PC-3 (cell line): Measurements from ENCODE around the gene KCNK5. TPM values are rescaled to one million over a fixed set of nuclear protein-coding genes. Genes with fewer than 3 reads are reported as not detected.

Experiments used
- ATAC-seq: fragments of 200-7000 bp; cut with Tn5 transposase; 2 replicates; pipeline ENCODE4 v1.9.1; 2020; ENCODE audit warnings: mild to moderate bottlenecking, moderate library complexity
- BruUV-seq: library from RNA; stranded (reverse); fragments of 400-500 nt; replicated peaks from 2 replicates; lab custom pipeline; 2021; lab: Mats Ljungman, UMichigan
- CTCF ChIA-PET: fragments of 300-600 bp; sonication (Branson Sonifier 250); formaldehyde crosslinking; loops from one replicate; lab custom pipeline; 2022; ENCODE audit warnings: antibody characterized with exemption; lab: Charles Lee
- POLR2A ChIA-PET: fragments of 300-600 bp; sonication (Branson Sonifier 250); formaldehyde crosslinking; loops from one replicate; lab custom pipeline; 2022; ENCODE audit warnings: antibody characterized with exemption; ENCODE audit not compliant: unreplicated experiment; lab: Charles Lee
- DNase-seq: peaks from one replicate; pipeline ENCODE4 v3.0.0-alpha.2; 2015
- H2AFZ ChIP-seq: fragments of 300-600 bp; sonication (generic); 2 replicates; pipeline ENCODE4 v1.6.0; 2016; ENCODE audit warnings: antibody characterized with exemption, low read length
- H3F3A ChIP-seq: fragments of 300-600 bp; sonication (generic); one replicate; pipeline ENCODE4 v1.6.0; 2017; ENCODE audit warnings: antibody characterized with exemption, low read length, control low read depth, mild to moderate bottlenecking; ENCODE audit not compliant: unreplicated experiment
- H3K27ac ChIP-seq: fragments of 300-600 bp; sonication (generic); 2 replicates; pipeline ENCODE4 v1.5.1; 2016; ENCODE audit warnings: mild to moderate bottlenecking, low read length
- H3K27me3 ChIP-seq: fragments of 300-600 bp; sonication (generic); 2 replicates; pipeline ENCODE4 v1.6.1; 2016; ENCODE audit warnings: low read length, mixed read lengths
- H3K36me3 ChIP-seq: fragments of 300-600 bp; sonication (generic); 2 replicates; pipeline ENCODE4 v1.6.1; 2016; ENCODE audit warnings: low read depth, mixed run types, low read length, mixed read lengths
- H3K4me1 ChIP-seq: fragments of 300-600 bp; sonication (generic); 2 replicates; pipeline ENCODE4 v1.5.1; 2016; ENCODE audit warnings: low read length; ENCODE audit not compliant: insufficient read depth
- H3K4me2 ChIP-seq: fragments of 300-600 bp; sonication (generic); 2 replicates; pipeline ENCODE4 v1.6.0; 2016; ENCODE audit warnings: low read length
- H3K4me3 ChIP-seq: fragments of 300-600 bp; sonication (generic); 2 replicates; pipeline ENCODE4 v1.5.1; 2016; ENCODE audit warnings: mild to moderate bottlenecking, low read length, mixed read lengths
- H3K79me2 ChIP-seq: fragments of 300-600 bp; sonication (generic); 2 replicates; pipeline ENCODE4 v1.6.1; 2017; ENCODE audit warnings: low read length, mixed read lengths
- H3K9ac ChIP-seq: fragments of 300-600 bp; sonication (generic); 2 replicates; pipeline ENCODE4 v1.6.0; 2016; ENCODE audit warnings: mild to moderate bottlenecking, low read length
- H3K9me2 ChIP-seq: fragments of 300-600 bp; sonication (generic); replicated peaks from 2 replicates; pipeline ENCODE4 v1.6.1; 2016; ENCODE audit warnings: mixed run types, low read length, mixed read lengths
- H3K9me3 ChIP-seq: fragments of 300-600 bp; sonication (generic); 2 replicates; pipeline ENCODE4 v1.6.1; 2016; ENCODE audit warnings: low read length, mixed read lengths
- H4K20me1 ChIP-seq: fragments of 300-600 bp; sonication (generic); 2 replicates; pipeline ENCODE4 v1.6.1; 2016; ENCODE audit warnings: low read length, mixed read lengths
- EZH2 ChIP-seq: fragments of 300-600 bp; sonication (generic); IDR thresholded peaks from one replicate; pipeline ENCODE4 v1.6.1; 2017; ENCODE audit warnings: antibody characterized with exemption, mild to moderate bottlenecking, low read length; ENCODE audit not compliant: unreplicated experiment
- EZH2phosphoT487 ChIP-seq: fragments of 300-600 bp; sonication (generic); IDR thresholded peaks from 2 replicates; pipeline ENCODE4 v1.6.1; 2018; ENCODE audit warnings: mild to moderate bottlenecking, antibody characterized with exemption, low read length, borderline replicate concordance
- intact Hi-C: fragments of 100-400 bp; cut with micrococcal nuclease; formaldehyde crosslinking; loops from 2 replicates; pipeline ENCODE4 v1.9.0; 2023
- total RNA-seq: library from RNA; depleted of rRNA; stranded (reverse); fragments of >200 nt; gene quantifications from 2 replicates; pipeline ENCODE4 v1.2.3, GENCODE V29; 2014
- TF ChIP-seq, protein P1 (sequence below): fragments of 300-600 bp; sonication (generic); conservative IDR thresholded peaks from 2 replicates; pipeline ENCODE4 v1.5.1; 2017; ENCODE audit warnings: antibody characterized with exemption, low read depth, mild to moderate bottlenecking, low read length

Gene KCNK5
- total RNA-seq, 1 experiment from 2014 or later, result 3.5 TPM

DNA sequence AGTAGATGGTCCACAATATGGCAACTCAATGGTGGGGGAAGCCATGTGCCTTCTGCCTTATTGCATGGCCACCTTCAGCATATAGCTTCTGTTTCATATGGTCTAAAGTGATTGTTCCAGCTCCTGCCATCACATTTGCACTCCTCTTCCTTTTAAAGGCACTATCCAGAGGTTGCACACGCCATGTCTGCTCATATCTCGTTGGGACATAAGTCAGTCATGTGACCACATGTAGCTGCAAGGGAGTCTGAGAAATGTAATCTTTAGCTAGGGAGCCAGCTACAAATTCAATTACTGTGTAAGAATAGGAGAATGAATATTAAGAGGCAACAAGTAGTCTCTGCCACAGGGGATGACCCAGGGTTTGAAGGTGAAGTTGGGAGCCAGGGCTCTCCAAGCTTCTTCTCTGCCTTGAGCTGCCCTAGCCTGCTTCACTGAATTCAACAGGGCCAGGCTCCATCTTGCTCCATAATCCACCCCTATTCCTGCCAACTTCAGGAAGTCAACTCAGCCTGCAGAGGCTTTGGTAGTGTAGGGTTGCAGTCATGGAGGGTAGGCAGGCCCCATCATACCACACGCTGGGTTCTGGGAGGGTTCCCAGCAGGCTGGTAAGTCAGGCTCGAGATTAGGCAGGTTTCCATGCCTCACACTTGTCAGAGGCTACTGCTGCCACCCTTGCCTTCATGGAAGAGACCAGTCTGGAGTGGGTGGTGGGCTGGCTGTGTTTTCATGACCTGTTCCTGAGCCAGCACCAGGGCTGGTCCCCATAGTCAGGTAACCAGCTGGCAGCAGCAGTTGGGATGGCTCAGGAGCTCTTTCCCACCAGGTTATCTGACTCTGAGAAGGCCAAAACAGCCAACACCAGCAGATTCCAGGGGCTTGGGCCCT is 57.5 kb downstream of the KCNK5 start:
- POLR2A ChIA-PET, result no interaction called here
- H2AFZ ChIP-seq, result no peak overlapping the region
- BruUV-seq, result no TSS peak

DNA sequence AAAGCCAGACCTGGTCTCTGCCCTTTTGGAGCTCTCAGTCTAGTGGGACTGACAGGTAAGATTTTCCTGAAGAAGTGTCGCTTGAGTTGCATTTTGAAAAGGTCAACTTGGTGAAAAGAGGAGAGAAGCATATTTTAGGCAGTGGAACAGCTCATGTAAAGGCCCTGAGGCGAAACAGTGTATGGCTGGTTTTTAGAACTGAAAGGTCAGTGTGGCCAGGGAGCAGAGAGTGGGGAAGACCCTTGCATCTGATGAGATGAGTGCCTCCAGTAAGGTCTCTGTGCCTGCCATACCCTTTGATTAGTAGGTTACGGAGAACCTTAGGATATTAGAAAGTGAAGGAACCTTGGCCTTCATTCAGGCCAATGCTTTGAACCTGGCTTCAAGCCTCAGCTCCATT is 58.4 kb downstream of the KCNK5 start:
- Histone ChIP-seq H3K4me1 (peaks cover 26% of the 10 kb centered on the region), H4K20me1 (no peaks in the 10 kb centered on the region), H3K79me2 (no peaks in the 10 kb centered on the region), H2AFZ (no peak overlapping the region), H3K27me3 (peaks cover 13% of the 10 kb centered on the region; the same call in 1 of the 2 replicates), H3K4me2 (no peak overlapping the region), H3K9ac (no peak overlapping the region), H3K36me3 (no peaks in the 10 kb centered on the region), H3K9me3 (no peaks in the 10 kb centered on the region), H3K27ac (no peak overlapping the region; the same call in 1 of the 2 replicates), H3K4me3 (no peak overlapping the region), H3F3A (no peaks in the 10 kb centered on the region), H3K9me2 (no peaks in the 10 kb centered on the region)
- intact Hi-C loops, result no loop called here
- POLR2A ChIA-PET, result no interaction called here
- CTCF ChIA-PET, result interaction anchor here (0.6 kb wide), 1 partner anchor 694 kb away, joined by 3 read pairs; no protein-coding TSS in a partner anchor
- TF ChIP-seq, protein P1, sequence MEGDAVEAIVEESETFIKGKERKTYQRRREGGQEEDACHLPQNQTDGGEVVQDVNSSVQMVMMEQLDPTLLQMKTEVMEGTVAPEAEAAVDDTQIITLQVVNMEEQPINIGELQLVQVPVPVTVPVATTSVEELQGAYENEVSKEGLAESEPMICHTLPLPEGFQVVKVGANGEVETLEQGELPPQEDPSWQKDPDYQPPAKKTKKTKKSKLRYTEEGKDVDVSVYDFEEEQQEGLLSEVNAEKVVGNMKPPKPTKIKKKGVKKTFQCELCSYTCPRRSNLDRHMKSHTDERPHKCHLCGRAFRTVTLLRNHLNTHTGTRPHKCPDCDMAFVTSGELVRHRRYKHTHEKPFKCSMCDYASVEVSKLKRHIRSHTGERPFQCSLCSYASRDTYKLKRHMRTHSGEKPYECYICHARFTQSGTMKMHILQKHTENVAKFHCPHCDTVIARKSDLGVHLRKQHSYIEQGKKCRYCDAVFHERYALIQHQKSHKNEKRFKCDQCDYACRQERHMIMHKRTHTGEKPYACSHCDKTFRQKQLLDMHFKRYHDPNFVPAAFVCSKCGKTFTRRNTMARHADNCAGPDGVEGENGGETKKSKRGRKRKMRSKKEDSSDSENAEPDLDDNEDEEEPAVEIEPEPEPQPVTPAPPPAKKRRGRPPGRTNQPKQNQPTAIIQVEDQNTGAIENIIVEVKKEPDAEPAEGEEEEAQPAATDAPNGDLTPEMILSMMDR, result no peak
- TF ChIP-seq EZH2 (no peak), EZH2phosphoT487 (no peak)
- BruUV-seq, result no TSS peak
- ATAC-seq, result no peak
- DNase-seq, result no peak

More for the DNA sequence above, 57.5 kb downstream of the KCNK5 start:
- Histone ChIP-seq H4K20me1 (no peaks in the 10 kb centered on the region), H3K4me3 (no peak overlapping the region), H3F3A (no peaks in the 10 kb centered on the region), H3K9ac (no peak overlapping the region), H3K9me3 (no peaks in the 10 kb centered on the region), H3K9me2 (no peaks in the 10 kb centered on the region), H3K4me2 (no peak overlapping the region), H3K4me1 (peaks cover 26% of the 10 kb centered on the region), H3K27ac (no peak overlapping the region), H3K79me2 (no peaks in the 10 kb centered on the region), H3K36me3 (no peaks in the 10 kb centered on the region), H3K27me3 (peaks cover 13% of the 10 kb centered on the region; the same call in 1 of the 2 replicates)
- intact Hi-C loops, result no loop called here
- ATAC-seq (no peak), DNase-seq (no peak)
- CTCF ChIA-PET, result no interaction called here
- no peak for TF ChIP-seq EZH2phosphoT487
- TF ChIP-seq, protein P1, result no peak

DNA sequence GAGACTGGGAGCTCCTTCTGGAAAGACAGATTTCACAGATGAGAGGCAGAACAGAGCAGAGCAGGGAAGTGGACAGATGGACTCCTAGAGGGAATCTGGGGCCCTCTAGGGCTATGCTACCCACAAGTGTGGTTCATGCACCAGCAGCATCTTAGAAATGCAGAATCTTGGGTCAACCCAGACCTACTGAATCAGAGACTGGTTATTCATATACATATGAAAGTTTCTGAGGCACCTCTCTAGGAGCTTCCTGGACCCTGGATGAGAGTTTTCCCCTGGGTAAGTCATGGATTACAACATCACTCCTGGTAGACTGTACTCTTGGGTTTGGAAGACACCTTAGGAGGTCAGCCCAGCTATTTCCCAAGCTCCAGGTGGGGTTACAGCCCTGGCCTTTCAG is 58.9 kb downstream of the KCNK5 start:
- Histone ChIP-seq H3K9ac (no peak overlapping the region), H2AFZ (no peak overlapping the region), H3K9me2 (no peaks in the 10 kb centered on the region), H3K9me3 (no peaks in the 10 kb centered on the region), H3K27ac (peak overlapping the region; percentile 75), H3K4me3 (no peak overlapping the region), H3F3A (no peaks in the 10 kb centered on the region), H3K36me3 (no peaks in the 10 kb centered on the region), H3K4me2 (0 out of 2 replicates have a peak overlapping the region, but pooled peaks have one; percentile 35), H4K20me1 (no peaks in the 10 kb centered on the region), H3K27me3 (peaks cover 13% of the 10 kb centered on the region; the same call in 1 of the 2 replicates), H3K79me2 (no peaks in the 10 kb centered on the region), H3K4me1 (peaks cover 26% of the 10 kb centered on the region)
- intact Hi-C loops, result no loop called here
- TF ChIP-seq EZH2phosphoT487, result no peak
- TF ChIP-seq, protein P1, result no peak
- TF ChIP-seq EZH2, result no peak
- no peak for DNase-seq
- BruUV-seq, result no TSS peak
- no peak for ATAC-seq
- POLR2A ChIA-PET, result no interaction called here
- CTCF ChIA-PET, result interaction anchor here (0.6 kb wide), 1 partner anchor 694 kb away, joined by 3 read pairs; no protein-coding TSS in a partner anchor
